HG03520 (cell line): ENCODE results near the gene GJB5.

Source experiments
- ATAC-seq: cut with Tn5 transposase; IDR thresholded peaks from one replicate; pipeline ENCODE4 v1.9.1; 2021; ENCODE audit warnings: mild to moderate bottlenecking, moderate library complexity; ENCODE audit not compliant: unreplicated experiment

The GJB5 gene

GRCh38 chr1:34744851-34745250 lies 10.0 kb upstream of the GJB5 start:
- ATAC-seq: no peak

GRCh38 chr1:34745666-34746065 lies 9.2 kb upstream of the GJB5 start:
- no peak for ATAC-seq

GRCh38 chr1:34746101-34746500 lies 8.7 kb upstream of the GJB5 start:
- ATAC-seq: no peak

- ATAC-seq: no peak
Observed at GRCh38 chr1:34746785-34747637, 7.8 kb upstream of the GJB5 start.

GRCh38 chr1:34747638-34747941 lies 7.3 kb upstream of the GJB5 start:
- ATAC-seq: no peak

- no peak for ATAC-seq
Observed at GRCh38 chr1:34749992-34750391, 4.9 kb upstream of the GJB5 start.

GRCh38 chr1:34750610-34751009 lies 4.2 kb upstream of the GJB5 start:
- ATAC-seq: no peak

- no peak for ATAC-seq
Observed at GRCh38 chr1:34753163-34753562, 1.7 kb upstream of the GJB5 start.

- ATAC-seq: no peak
Observed at GRCh38 chr1:34755961-34756360, 1.1 kb downstream of the GJB5 start.

- no peak for ATAC-seq
Observed at GRCh38 chr1:34757386-34757785, 2.5 kb downstream of the GJB5 start.

- ATAC-seq: no peak
Observed at GRCh38 chr1:34758751-34759150, 3.9 kb downstream of the GJB5 start.

GRCh38 chr1:34759503-34760357 lies 4.9 kb downstream of the GJB5 start, which contains the start of gene GJB4:
TSS of gene GJB4 (plus strand) at chr1:34759740. CDS start at chr1:34761255, 1,515 bp downstream.
- no peak for ATAC-seq

GRCh38 chr1:34761176-34761761 lies 6.4 kb downstream of the GJB5 start:
- ATAC-seq: no peak

GRCh38 chr1:34761776-34762307 lies 7.0 kb downstream of the GJB5 start:
- no peak for ATAC-seq

- no peak for ATAC-seq
Observed at GRCh38 chr1:34762474-34763141, 7.8 kb downstream of the GJB5 start.

- no peak for ATAC-seq
Observed at GRCh38 chr1:34763142-34763781, 8.4 kb downstream of the GJB5 start.

GRCh38 chr1:34768856-34769255 lies 14.0 kb downstream of the GJB5 start:
- no peak for ATAC-seq

GRCh38 chr1:34770891-34771504 lies 16.2 kb downstream of the GJB5 start:
- ATAC-seq: no peak

- ATAC-seq: no peak
Observed at GRCh38 chr1:34771573-34772371, 16.9 kb downstream of the GJB5 start.
